ENCODE results near the gene DNAJC27.

DNAJC27 gene

GRCh38 chr2:24899361-24899910 lies 72.3 kb downstream of the DNAJC27 start:
- no peak for DNase-seq

GRCh38 chr2:24898122-24899109 lies 73.3 kb downstream of the DNAJC27 start:
- no peak for DNase-seq

GRCh38 chr2:24894750-24895149 lies 77.0 kb downstream of the DNAJC27 start:
- DNase-seq = no peak

- DNase-seq = no peak
Measured at GRCh38 chr2:24893934-24894333, 77.8 kb downstream of the DNAJC27 start.
